Stimulated activated CD4-positive, alpha-beta T cell treated with anti-CD3 and anti-CD28 coated beads, Interleukin-1b, Interleukin-23, amount 100 ng/mL, for 24 hours (primary cell): Measurements from ENCODE around the gene IRF6.

ENCODE experiments used
- DNase-seq, 4 experiments: peaks; one replicate each; pipeline ENCODE4 v3.0.0-alpha.2; 2020; ENCODE audit warnings: low read depth in 4 of 4, low spot score in 1 of 4

IRF6 gene

GRCh38 chr1:209790286-209791193, 15.4 kb downstream of the IRF6 start:
- DNase-seq: no peak

- no peak for DNase-seq
These were observed 16.7 kb downstream of the IRF6 start for GRCh38 chr1:209789245-209789644.

DNA sequence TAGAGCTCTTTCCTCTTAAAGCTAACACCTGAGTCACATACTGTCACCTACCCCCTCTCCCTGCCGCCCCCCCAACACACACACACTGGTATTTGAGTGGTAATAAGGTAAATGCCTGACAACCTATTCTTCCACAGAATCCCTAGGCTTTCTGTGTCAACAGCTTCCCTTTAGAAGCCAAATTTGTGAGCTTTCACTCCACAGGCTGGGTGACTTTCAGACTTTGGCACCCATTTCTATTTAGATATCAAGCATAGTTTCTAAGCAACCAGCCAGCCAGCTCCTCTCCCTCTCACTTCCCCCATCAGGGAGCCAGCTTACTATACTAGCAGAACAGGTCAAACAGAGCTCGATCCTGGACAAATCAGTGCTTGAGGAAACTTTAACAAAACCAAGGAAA, 18.4 kb downstream of the IRF6 start:
- DNase-seq: no peak

DNA sequence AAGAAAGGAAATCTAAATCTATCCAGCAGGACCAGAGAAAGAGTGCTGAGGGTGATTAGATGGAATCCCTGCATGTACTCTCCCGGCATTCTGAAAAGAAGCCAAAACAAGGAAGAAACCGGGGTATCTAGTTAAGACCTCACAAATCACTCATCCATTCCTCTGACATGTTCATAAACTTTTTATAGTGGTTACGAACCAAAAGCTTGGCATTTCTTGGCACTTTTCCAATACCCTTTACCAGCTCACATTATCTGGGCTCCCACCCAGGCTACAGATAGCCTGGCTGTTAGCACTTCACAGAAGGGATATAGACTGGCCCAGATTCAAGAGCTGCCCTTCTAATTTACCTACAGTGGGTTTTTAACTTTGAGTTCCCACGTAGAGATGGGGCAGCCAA, 19.8 kb downstream of the IRF6 start:
- DNase-seq: no peak

- no peak for DNase-seq
These were observed 20.4 kb downstream of the IRF6 start for GRCh38 chr1:209785592-209785991.

GRCh38 chr1:209784265-209785169, 21.4 kb downstream of the IRF6 start, which contains the start of gene C1orf74:
C1orf74 (minus strand) TSS chr1:209784559; CDS start chr1:209783634, 925 bp downstream.
- DNase-seq: peak; percentile 98 to 100 (median 99)

GRCh38 chr1:209783386-209783785, 22.6 kb downstream of the IRF6 start:
- DNase-seq: no peak

DNA sequence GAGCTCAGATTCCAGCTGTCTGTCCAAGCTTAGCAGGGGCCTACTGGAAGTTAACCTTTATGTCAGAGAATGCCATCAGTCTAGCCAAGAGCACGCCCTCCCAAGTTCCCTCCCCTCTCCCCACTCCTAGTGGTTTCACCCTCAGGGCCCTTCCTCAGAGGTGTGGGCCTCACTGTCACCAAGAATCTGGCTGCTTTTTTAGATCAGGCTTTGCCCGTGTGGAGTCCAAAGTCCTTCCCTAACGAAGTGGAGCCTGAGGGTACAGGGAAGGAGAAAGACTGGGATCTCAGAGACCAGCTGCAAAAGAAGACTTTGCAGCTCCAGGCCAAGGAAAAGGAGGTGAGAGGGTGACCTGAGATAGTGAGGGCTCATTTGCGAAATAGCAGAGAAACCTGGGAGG, 25.7 kb downstream of the IRF6 start:
- no peak for DNase-seq

DNA sequence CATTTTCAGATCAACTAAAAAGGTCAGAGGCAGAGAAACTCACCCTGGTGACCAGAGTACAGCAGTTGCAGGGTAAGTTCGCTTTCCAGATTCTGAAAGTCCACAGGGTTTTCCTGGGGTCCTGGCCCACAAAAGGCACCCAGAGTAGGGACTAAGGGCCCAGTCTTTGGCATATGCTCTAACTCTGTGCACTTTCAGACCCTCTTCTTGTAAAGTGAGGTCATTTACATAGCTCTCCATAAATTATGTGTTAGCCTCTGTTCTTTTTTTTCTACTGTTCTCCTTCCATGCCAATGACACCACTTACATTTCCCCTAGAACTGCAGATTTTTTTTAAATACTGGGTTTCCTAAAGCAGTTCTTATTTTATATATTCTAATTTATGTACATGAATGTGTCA, 27.8 kb downstream of the IRF6 start:
- no peak for DNase-seq

- no peak for DNase-seq
These were observed 28.4 kb downstream of the IRF6 start for GRCh38 chr1:209777587-209777986.

GRCh38 chr1:209775678-209776077, 30.3 kb downstream of the IRF6 start:
- DNase-seq: no peak

DNA sequence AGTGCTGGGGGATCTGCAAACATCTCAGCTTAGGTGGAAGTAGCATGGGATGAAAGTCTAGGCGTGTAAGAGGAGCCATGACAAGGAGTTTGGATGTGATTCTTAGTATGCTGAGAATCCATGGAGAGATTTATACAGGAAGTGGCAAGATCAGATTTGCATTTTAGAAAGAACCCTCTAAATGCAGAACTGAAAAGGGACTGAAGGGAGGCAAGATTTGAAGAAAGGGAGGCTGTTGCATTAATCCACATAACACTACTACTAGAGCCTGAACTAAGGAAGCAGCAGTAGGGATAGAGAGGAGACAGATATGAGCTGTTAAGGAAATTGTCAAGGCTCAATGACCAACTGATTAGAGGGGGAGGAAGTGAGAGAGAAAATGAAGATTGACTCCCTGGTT, 31.4 kb downstream of the IRF6 start:
- DNase-seq: no peak

GRCh38 chr1:209772126-209772525, 33.8 kb downstream of the IRF6 start:
- no peak for DNase-seq

- DNase-seq: no peak
These were observed 35.1 kb downstream of the IRF6 start for GRCh38 chr1:209770636-209771415.

DNA sequence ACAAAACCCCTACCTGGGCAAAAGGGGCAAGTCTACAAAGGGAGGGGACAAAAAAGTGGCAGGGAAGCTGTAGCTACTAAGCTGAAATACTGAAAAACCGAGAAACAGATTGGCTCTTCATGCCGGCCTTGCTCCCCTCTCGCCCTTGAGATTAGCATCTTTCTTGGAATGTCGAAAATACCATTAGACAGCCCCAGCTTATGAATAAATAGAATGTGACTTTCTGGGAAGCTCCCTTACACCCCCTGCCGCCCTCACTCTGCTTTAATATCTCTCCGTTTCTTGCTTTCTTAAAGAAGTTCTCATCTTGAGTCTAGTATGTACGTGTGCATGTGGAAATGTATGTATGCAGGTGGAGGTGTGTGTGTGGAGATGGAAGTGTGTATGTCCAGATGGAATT, 36.0 kb downstream of the IRF6 start:
- no peak for DNase-seq

- DNase-seq: peak in 3 of 4 experiments; percentile 37 to 71 (median 63)
These were observed 36.6 kb downstream of the IRF6 start for GRCh38 chr1:209769171-209769904.

GRCh38 chr1:209768354-209768774, 37.6 kb downstream of the IRF6 start:
- DNase-seq: peak; percentile 29 to 80 (median 55)

GRCh38 chr1:209767706-209768105, 38.2 kb downstream of the IRF6 start:
- DNase-seq: no peak

- no peak for DNase-seq
These were observed 38.8 kb downstream of the IRF6 start for GRCh38 chr1:209767096-209767495.

- DNase-seq: no peak
These were observed 39.9 kb downstream of the IRF6 start for GRCh38 chr1:209766051-209766450.
